GM23338 (cell line): ENCODE results near the gene LOC101059915.

Experiments
- ATAC-seq: fragments of 200-7000 bp; cut with Tn5 transposase; 3 replicates; pipeline ENCODE4 v1.9.1; 2020
- DNase-seq: peaks from one replicate; pipeline ENCODE4 v3.0.0-alpha.2; 2015; ENCODE audit warnings: low spot score
- H2AFZ ChIP-seq: fragments of 200-600 bp; sonication (generic); 2 replicates; pipeline ENCODE4 v1.8.0; 2016; ENCODE audit warnings: antibody characterized with exemption, mild to moderate bottlenecking, moderate library complexity
- H3F3A ChIP-seq: fragments of 200-600 bp; sonication (generic); replicated peaks from 2 replicates; pipeline ENCODE4 v1.8.0; 2017; ENCODE audit warnings: antibody characterized with exemption, mixed run types, low read depth
- H3K27ac ChIP-seq: fragments of 200-600 bp; sonication (generic); 2 replicates; pipeline ENCODE4 v1.6.1; 2016; ENCODE audit warnings: low read depth
- H3K27me3 ChIP-seq: fragments of 200-600 bp; sonication (generic); 2 replicates; pipeline ENCODE4 v1.8.0; 2016; ENCODE audit warnings: mild to moderate bottlenecking, mixed run types, moderate library complexity; ENCODE audit not compliant: insufficient read depth
- H3K36me3 ChIP-seq: fragments of 200-600 bp; sonication (generic); 2 replicates; pipeline ENCODE4 v1.8.0; 2016; ENCODE audit warnings: mild to moderate bottlenecking; ENCODE audit not compliant: insufficient read depth
- H3K4me1 ChIP-seq: fragments of 200-600 bp; sonication (generic); 2 replicates; pipeline ENCODE4 v1.8.0; 2016; ENCODE audit warnings: mild to moderate bottlenecking, moderate library complexity; ENCODE audit not compliant: insufficient read depth
- H3K4me2 ChIP-seq: fragments of 200-600 bp; sonication (generic); 2 replicates; pipeline ENCODE4 v1.7.1; 2017; ENCODE audit warnings: mixed run types
- H3K4me3 ChIP-seq: fragments of 200-600 bp; sonication (generic); 2 replicates; pipeline ENCODE4 v1.6.1; 2016; ENCODE audit warnings: mixed run types
- H3K79me2 ChIP-seq: fragments of 200-600 bp; sonication (generic); replicated peaks from 2 replicates; pipeline ENCODE4 v1.8.0; 2017; ENCODE audit warnings: mild to moderate bottlenecking; ENCODE audit not compliant: insufficient read depth
- H3K9me2 ChIP-seq: fragments of 200-600 bp; sonication (generic); 2 replicates; pipeline ENCODE4 v1.8.0; 2017; ENCODE audit not compliant: insufficient read depth
- H4K20me1 ChIP-seq: fragments of 200-600 bp; sonication (generic); replicated peaks from 2 replicates; pipeline ENCODE4 v1.8.0; 2017; ENCODE audit warnings: mild to moderate bottlenecking; ENCODE audit not compliant: insufficient read depth
- H3K27ac Mint-ChIP-seq: 2 replicates; pipeline ENCODE4 v1.8.0; 2020; ENCODE audit warnings: inconsistent platforms, mild to moderate bottlenecking, moderate library complexity, mixed read lengths
- H3K27me3 Mint-ChIP-seq: 3 replicates; pipeline ENCODE4 v1.8.0; 2022; ENCODE audit warnings: low read depth, mild to moderate bottlenecking, moderate library complexity, mixed read lengths, inconsistent platforms; ENCODE audit not compliant: insufficient read depth, poor library complexity
- H3K36me3 Mint-ChIP-seq: 3 replicates; pipeline ENCODE4 v1.8.0; 2021; ENCODE audit warnings: low read depth, mild to moderate bottlenecking, inconsistent platforms, moderate library complexity, mixed read lengths
- H3K4me1 Mint-ChIP-seq: 3 replicates; pipeline ENCODE4 v1.8.0; 2020; ENCODE audit warnings: mild to moderate bottlenecking, inconsistent platforms, mixed read lengths
- H3K4me3 Mint-ChIP-seq: 3 replicates; pipeline ENCODE4 v1.8.0; 2021; ENCODE audit warnings: moderate library complexity, mild to moderate bottlenecking, inconsistent platforms, mixed read lengths
- H3K9me3 Mint-ChIP-seq: 3 replicates; pipeline ENCODE4 v1.8.0; 2020; ENCODE audit warnings: moderate library complexity, mild to moderate bottlenecking, inconsistent platforms, mixed read lengths
- CREB1 ChIP-seq: fragments of 250-450 bp; sonication (Bioruptor Pico); IDR thresholded peaks from 2 replicates; pipeline ENCODE4 v1.5.0; 2020; ENCODE audit warnings: low read depth, mild to moderate bottlenecking, moderate library complexity
- EZH2 ChIP-seq: fragments of 200-600 bp; sonication (generic); IDR thresholded peaks from one replicate; pipeline ENCODE4 v1.8.0; 2017; ENCODE audit warnings: antibody characterized with exemption, mild to moderate bottlenecking, low read depth; ENCODE audit not compliant: unreplicated experiment
- EZH2phosphoT487 ChIP-seq: fragments of 200-600 bp; sonication (generic); IDR thresholded peaks from one replicate; pipeline ENCODE4 v1.8.1; 2018; ENCODE audit warnings: antibody characterized with exemption; ENCODE audit not compliant: unreplicated experiment
- JUNB ChIP-seq: IDR thresholded peaks from one replicate; pipeline ENCODE4 v1.6.1; 2016; ENCODE audit warnings: antibody characterized with exemption; ENCODE audit not compliant: unreplicated experiment
- NANOG ChIP-seq: IDR thresholded peaks from 2 replicates; pipeline ENCODE4 v1.6.1; 2016; ENCODE audit warnings: antibody characterized with exemption, borderline replicate concordance
- POLR2AphosphoS5 ChIP-seq: IDR thresholded peaks from 2 replicates; pipeline ENCODE4 v1.6.1; 2016; ENCODE audit warnings: antibody characterized with exemption, low read depth
- STAT1 ChIP-seq: IDR thresholded peaks from one replicate; pipeline ENCODE4 v1.6.1; 2016; ENCODE audit warnings: antibody characterized with exemption; ENCODE audit not compliant: unreplicated experiment
- ZNF114 ChIP-seq: fragments of 250-450 bp; sonication (Bioruptor Pico); IDR thresholded peaks from 2 replicates; pipeline ENCODE4 v1.5.0; 2020; ENCODE audit warnings: mild to moderate bottlenecking, moderate library complexity
- ZNF331 ChIP-seq: fragments of 250-450 bp; sonication (Bioruptor Pico); IDR thresholded peaks from 2 replicates; pipeline ENCODE4 v1.5.0; 2020; ENCODE audit warnings: low read depth, mild to moderate bottlenecking, moderate library complexity
- TF ChIP-seq, protein P1 (sequence below): IDR thresholded peaks from one replicate; pipeline ENCODE4 v1.6.1; 2018; ENCODE audit warnings: antibody characterized with exemption; ENCODE audit not compliant: unreplicated experiment
- TF ChIP-seq, protein P2 (sequence below): IDR thresholded peaks from 2 replicates; pipeline ENCODE4 v1.6.1; 2016; ENCODE audit warnings: antibody characterized with exemption
- TF ChIP-seq, protein P3 (sequence below), 2 experiments: fragments of 200-600 bp in 1 of 2; sonication (generic) in 1 of 2; conservative IDR thresholded peaks; 2 replicates each; pipeline versions ENCODE4 v1.5.1 to v1.6.1; 2016 to 2017; ENCODE audit warnings: antibody characterized with exemption in 2 of 2, low read depth in 2 of 2, mild to moderate bottlenecking in 2 of 2, moderate library complexity in 1 of 2

The LOC101059915 gene

DNA sequence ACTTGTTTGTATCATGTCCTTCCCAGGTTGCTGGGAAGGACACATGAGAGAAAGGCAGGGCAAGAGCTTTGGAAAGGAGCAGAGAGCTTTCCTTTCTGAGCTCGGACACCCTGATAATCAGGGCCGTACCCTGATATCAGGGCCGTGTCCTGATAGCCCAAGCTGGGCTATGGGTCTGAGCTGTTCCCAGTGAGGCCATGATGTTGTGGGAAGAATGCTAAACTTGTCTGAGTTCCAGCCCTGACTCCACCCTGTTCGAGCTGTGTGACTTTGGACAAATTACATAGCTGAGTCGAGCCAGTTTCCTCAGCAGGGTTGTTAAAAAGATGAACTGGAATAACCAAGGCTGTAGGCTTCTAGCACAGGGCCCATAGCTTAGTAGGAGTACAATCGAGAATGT is 45.7 kb upstream of the LOC101059915 start:
- H3K27me3 ChIP-seq: no peaks in the 10 kb centered on the region
- H3K9me3 Mint-ChIP-seq: no peaks in the 10 kb centered on the region; the same call in 2 of the 3 replicates
- no peaks in the 10 kb centered on the region; the same call in 1 of the 3 replicates for H3K36me3 Mint-ChIP-seq
- no peak overlapping the region for H3K4me3 Mint-ChIP-seq
- H3K4me1 Mint-ChIP-seq: peaks cover 3% of the 10 kb centered on the region; the same call in 1 of the 3 replicates
- TF ChIP-seq NANOG (no peak), EZH2phosphoT487 (no peak), ZNF114 (CRISPR knock-in tag) (no peak), JUNB (no peak), CREB1 (CRISPR knock-in tag) (no peak), ZNF331 (CRISPR knock-in tag) (no peak), EZH2 (no peak), POLR2AphosphoS5 (no peak), STAT1 (no peak)
- TF ChIP-seq, protein P1, sequence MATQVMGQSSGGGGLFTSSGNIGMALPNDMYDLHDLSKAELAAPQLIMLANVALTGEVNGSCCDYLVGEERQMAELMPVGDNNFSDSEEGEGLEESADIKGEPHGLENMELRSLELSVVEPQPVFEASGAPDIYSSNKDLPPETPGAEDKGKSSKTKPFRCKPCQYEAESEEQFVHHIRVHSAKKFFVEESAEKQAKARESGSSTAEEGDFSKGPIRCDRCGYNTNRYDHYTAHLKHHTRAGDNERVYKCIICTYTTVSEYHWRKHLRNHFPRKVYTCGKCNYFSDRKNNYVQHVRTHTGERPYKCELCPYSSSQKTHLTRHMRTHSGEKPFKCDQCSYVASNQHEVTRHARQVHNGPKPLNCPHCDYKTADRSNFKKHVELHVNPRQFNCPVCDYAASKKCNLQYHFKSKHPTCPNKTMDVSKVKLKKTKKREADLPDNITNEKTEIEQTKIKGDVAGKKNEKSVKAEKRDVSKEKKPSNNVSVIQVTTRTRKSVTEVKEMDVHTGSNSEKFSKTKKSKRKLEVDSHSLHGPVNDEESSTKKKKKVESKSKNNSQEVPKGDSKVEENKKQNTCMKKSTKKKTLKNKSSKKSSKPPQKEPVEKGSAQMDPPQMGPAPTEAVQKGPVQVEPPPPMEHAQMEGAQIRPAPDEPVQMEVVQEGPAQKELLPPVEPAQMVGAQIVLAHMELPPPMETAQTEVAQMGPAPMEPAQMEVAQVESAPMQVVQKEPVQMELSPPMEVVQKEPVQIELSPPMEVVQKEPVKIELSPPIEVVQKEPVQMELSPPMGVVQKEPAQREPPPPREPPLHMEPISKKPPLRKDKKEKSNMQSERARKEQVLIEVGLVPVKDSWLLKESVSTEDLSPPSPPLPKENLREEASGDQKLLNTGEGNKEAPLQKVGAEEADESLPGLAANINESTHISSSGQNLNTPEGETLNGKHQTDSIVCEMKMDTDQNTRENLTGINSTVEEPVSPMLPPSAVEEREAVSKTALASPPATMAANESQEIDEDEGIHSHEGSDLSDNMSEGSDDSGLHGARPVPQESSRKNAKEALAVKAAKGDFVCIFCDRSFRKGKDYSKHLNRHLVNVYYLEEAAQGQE: no peak
- TF ChIP-seq, protein P2, sequence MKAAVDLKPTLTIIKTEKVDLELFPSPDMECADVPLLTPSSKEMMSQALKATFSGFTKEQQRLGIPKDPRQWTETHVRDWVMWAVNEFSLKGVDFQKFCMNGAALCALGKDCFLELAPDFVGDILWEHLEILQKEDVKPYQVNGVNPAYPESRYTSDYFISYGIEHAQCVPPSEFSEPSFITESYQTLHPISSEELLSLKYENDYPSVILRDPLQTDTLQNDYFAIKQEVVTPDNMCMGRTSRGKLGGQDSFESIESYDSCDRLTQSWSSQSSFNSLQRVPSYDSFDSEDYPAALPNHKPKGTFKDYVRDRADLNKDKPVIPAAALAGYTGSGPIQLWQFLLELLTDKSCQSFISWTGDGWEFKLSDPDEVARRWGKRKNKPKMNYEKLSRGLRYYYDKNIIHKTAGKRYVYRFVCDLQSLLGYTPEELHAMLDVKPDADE: no peak
- no peaks in the 10 kb centered on the region for H3F3A ChIP-seq
- DNase-seq: no peak
- no peaks in the 10 kb centered on the region for H3K4me1 ChIP-seq
- no peaks in the 10 kb centered on the region for H3K79me2 ChIP-seq
- H3K27ac Mint-ChIP-seq: no peak overlapping the region
- no peak overlapping the region for H3K4me2 ChIP-seq
- no peaks in the 10 kb centered on the region for H3K9me2 ChIP-seq
- no peak overlapping the region for H3K27ac ChIP-seq
- no peak overlapping the region for H3K4me3 ChIP-seq
- no peaks in the 10 kb centered on the region for H4K20me1 ChIP-seq
- ATAC-seq: no peak
- H2AFZ ChIP-seq: no peak overlapping the region
- H3K36me3 ChIP-seq: no peaks in the 10 kb centered on the region
- no peaks in the 10 kb centered on the region for H3K27me3 Mint-ChIP-seq

DNA sequence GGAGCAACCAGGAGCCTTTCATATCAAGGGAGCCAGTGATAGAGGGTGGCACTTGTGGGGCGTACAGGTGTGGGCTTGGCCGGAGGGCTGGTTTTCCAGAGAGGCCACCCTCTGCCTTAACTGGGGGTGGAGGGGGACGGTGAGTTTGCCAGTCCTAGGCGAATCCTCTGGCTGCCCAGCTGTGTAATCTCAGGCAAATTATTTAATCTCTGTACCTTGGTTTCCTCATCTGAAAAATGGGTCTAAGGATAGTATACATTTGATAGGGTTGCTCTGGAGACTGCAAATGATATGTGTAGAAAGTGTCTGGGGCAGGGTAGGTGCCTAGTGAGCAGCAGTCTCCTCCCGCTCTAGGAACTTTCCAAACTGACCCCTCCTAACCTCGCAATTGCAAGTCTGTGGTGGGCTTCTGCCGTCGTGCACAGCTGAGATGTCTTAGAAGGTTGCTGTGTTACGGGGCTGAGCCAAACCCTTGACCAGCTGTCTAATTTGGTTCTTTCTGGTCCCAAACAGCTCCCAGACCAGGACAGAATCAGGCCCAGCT is 45.2 kb upstream of the LOC101059915 start:
- Histone ChIP-seq H3K36me3 (no peaks in the 10 kb centered on the region), H3K79me2 (no peaks in the 10 kb centered on the region), H4K20me1 (no peaks in the 10 kb centered on the region), H3K4me2 (no peak overlapping the region), H3K4me1 (no peaks in the 10 kb centered on the region), H3K9me2 (no peaks in the 10 kb centered on the region), H3K27me3 (no peaks in the 10 kb centered on the region), H3K4me3 (no peak overlapping the region), H3F3A (no peaks in the 10 kb centered on the region), H2AFZ (no peak overlapping the region), H3K27ac (no peak overlapping the region)
- H3K27ac Mint-ChIP-seq: no peak overlapping the region
- DNase-seq: no peak
- no peaks in the 10 kb centered on the region; the same call in 2 of the 3 replicates for H3K9me3 Mint-ChIP-seq
- H3K27me3 Mint-ChIP-seq: no peaks in the 10 kb centered on the region
- no peaks in the 10 kb centered on the region; the same call in 1 of the 3 replicates for H3K36me3 Mint-ChIP-seq
- peaks cover 3% of the 10 kb centered on the region; the same call in 1 of the 3 replicates for H3K4me1 Mint-ChIP-seq
- no peak for ATAC-seq
- no peak overlapping the region for H3K4me3 Mint-ChIP-seq
- no peak for TF ChIP-seq POLR2AphosphoS5
- no peak for TF ChIP-seq STAT1
- TF ChIP-seq, protein P2: no peak
- TF ChIP-seq NANOG: no peak
- TF ChIP-seq JUNB: no peak
- TF ChIP-seq, protein P1: no peak
- no peak for TF ChIP-seq CREB1 (CRISPR knock-in tag)
- no peak for TF ChIP-seq ZNF114 (CRISPR knock-in tag)
- TF ChIP-seq, protein P3, sequence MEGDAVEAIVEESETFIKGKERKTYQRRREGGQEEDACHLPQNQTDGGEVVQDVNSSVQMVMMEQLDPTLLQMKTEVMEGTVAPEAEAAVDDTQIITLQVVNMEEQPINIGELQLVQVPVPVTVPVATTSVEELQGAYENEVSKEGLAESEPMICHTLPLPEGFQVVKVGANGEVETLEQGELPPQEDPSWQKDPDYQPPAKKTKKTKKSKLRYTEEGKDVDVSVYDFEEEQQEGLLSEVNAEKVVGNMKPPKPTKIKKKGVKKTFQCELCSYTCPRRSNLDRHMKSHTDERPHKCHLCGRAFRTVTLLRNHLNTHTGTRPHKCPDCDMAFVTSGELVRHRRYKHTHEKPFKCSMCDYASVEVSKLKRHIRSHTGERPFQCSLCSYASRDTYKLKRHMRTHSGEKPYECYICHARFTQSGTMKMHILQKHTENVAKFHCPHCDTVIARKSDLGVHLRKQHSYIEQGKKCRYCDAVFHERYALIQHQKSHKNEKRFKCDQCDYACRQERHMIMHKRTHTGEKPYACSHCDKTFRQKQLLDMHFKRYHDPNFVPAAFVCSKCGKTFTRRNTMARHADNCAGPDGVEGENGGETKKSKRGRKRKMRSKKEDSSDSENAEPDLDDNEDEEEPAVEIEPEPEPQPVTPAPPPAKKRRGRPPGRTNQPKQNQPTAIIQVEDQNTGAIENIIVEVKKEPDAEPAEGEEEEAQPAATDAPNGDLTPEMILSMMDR (conservative IDR thresholded peaks at IDR 0.05; ENCODE audit: low read depth in 2 of 2): no peak
